Putamen (tissue), 1 donor: ENCODE data around the gene ELMO1.

Experiments
- DNase-seq: peaks from one replicate; pipeline ENCODE4 v3.0.0-alpha.2; 2016; ENCODE audit warnings: low spot score

ELMO1 gene

GRCh38 chr7:37267251-37267650 is 181.4 kb downstream of the ELMO1 start:
- DNase-seq, result no peak

GRCh38 chr7:37265876-37266275 is 182.8 kb downstream of the ELMO1 start:
- DNase-seq, result no peak

GRCh38 chr7:37265006-37265405 is 183.7 kb downstream of the ELMO1 start:
- DNase-seq, result no peak

GRCh38 chr7:37262181-37262580 is 186.5 kb downstream of the ELMO1 start:
- DNase-seq, result no peak

GRCh38 chr7:37259319-37259821 is 189.3 kb downstream of the ELMO1 start:
- DNase-seq, result no peak

- no peak for DNase-seq
These were observed 192.0 kb downstream of the ELMO1 start for GRCh38 chr7:37256631-37257030.

- DNase-seq, result no peak
These were observed 193.2 kb downstream of the ELMO1 start for GRCh38 chr7:37255327-37255944.

- peak; percentile 78 for DNase-seq
These were observed 197.4 kb downstream of the ELMO1 start for GRCh38 chr7:37251222-37251621.

- DNase-seq, result no peak
These were observed 199.4 kb downstream of the ELMO1 start for GRCh38 chr7:37249240-37249639.

- no peak for DNase-seq
These were observed 200.2 kb downstream of the ELMO1 start for GRCh38 chr7:37248396-37248861.

GRCh38 chr7:37247861-37248260 is 200.8 kb downstream of the ELMO1 start:
- DNase-seq, result no peak

- no peak for DNase-seq
These were observed 203.1 kb downstream of the ELMO1 start for GRCh38 chr7:37245590-37245989.

GRCh38 chr7:37236906-37237305 is 211.8 kb downstream of the ELMO1 start:
- no peak for DNase-seq

GRCh38 chr7:37235813-37236212 is 212.9 kb downstream of the ELMO1 start:
- no peak for DNase-seq

GRCh38 chr7:37234928-37235327 is 213.7 kb downstream of the ELMO1 start:
- peak; percentile 57 for DNase-seq

GRCh38 chr7:37234334-37234733 is 214.3 kb downstream of the ELMO1 start:
- DNase-seq, result no peak

GRCh38 chr7:37231613-37232012 is 217.1 kb downstream of the ELMO1 start:
- no peak for DNase-seq

- DNase-seq, result peak; percentile 69
These were observed 218.4 kb downstream of the ELMO1 start for GRCh38 chr7:37230221-37230620.

GRCh38 chr7:37229381-37229780 is 219.3 kb downstream of the ELMO1 start:
- DNase-seq, result no peak

GRCh38 chr7:37225285-37225969 is 223.2 kb downstream of the ELMO1 start:
- no peak for DNase-seq

- no peak for DNase-seq
These were observed 223.9 kb downstream of the ELMO1 start for GRCh38 chr7:37224746-37225145.

- DNase-seq, result no peak
These were observed 228.0 kb downstream of the ELMO1 start for GRCh38 chr7:37220664-37221063.

GRCh38 chr7:37218956-37219355 is 229.7 kb downstream of the ELMO1 start:
- no peak for DNase-seq

GRCh38 chr7:37216923-37217322 is 231.7 kb downstream of the ELMO1 start:
- DNase-seq, result no peak
